ENCODE data around the gene KDM4D.
"Not testable (repeated sequence)": the region's sequence is repeated elsewhere in the genome, so short reads cannot be mapped to it uniquely, and the experiment has no call there.

KDM4D gene

DNA sequence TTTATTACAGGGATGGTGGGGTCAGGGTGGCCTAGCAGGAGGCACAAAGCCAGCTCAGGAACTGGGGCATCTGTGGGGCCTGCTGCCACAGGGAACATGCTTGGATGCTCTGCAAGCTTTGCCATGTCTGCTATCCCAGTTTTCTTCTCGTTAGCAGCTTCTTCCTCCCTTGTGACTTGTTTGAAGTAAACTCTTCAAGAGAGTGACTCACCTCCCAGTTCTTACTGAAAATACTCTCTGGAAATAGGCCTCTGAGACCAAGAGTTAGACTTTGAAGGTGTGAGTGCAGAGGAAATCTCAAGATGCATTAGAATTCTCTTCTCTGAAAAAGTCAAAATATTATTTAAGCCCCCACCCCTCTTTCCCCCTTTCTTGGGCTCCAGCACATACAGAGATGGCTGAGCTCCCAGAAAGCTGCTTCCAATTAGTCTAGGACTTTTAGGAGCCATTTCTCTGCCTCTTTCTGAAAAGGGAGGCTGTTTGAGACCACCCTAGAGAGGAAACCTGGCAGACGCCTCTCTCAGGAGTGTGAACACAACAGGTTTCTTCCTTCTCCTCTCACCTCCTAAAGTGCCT, 15.3 kb upstream of the KDM4D start:
- DNase-seq: no peak

DNA sequence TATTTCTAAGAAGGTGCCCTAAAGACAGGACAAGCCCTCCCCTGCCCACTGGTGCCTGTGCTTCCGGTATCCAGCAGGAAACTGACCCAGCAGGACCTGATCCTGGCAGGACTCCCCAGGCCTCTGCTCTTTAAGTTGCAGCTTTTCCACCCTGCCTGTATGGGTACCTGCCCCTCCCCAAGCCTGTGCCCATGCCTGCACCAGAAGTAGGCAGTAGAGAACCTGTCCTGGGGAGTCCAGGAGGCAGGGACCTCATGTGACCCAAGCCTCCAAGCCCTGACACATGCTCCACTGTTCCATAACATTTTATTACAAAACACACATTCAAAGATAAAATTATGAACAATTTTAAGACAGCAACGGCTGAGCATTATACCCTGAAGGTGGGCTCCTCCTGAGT, 14.3 kb upstream of the KDM4D start:
- no peak for DNase-seq

DNA sequence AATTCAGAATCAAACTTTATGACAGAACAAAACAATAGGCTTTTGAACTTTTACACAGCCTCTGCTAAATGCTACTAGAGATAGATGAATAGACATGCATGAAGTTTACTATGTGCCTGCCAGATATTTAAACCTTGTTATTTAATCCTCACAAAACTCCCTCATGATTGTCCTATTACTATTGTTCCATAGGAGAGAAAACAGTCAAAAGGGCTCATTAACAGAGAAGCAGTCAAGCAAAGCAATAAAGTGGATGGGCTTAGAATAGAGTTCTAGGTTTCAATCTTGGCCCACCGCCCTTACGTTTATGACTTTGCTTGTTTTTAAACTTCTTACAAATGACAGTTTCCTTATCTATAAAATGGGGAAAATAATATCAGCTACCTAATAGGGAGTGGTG, 13.0 kb upstream of the KDM4D start:
- no peak for DNase-seq

DNA sequence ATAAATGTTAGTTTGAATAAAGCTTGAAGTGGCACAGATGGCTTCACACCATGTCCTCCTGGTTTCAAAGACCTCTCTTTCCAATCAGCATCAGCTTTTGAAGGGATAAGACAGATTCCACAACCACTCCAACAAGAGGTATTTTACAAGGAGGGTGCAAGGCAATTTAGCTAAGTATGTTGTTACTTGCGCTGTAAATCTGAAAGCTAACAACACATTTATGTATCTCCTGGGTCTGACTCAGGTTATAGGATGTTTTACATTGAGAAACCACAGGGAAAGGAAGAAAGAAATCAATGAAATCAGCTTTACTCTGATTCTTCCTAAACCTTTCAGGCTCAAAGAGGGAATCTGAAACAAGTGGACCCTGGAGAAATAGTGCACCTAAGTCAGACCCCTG, 12.3 kb upstream of the KDM4D start:
- no peak for DNase-seq

DNA sequence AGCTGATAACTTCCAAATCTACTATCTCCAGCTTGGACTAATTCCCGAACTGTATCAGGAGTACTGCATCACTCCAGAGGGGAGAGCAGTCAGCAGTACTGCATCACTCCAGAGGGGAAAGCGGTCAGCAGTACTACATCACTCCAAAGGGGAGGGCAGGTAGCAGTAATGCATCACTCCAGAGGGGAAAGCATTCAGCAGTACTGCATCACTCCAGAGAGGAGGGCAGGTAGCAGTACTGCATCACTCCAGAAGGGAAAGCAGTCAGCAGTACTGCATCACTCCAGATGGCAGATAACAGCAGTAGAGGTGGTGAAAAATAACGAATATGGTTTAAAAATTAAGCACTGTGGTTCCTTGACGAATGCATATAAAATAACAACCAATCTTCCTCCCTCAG, 8.6 kb upstream of the KDM4D start:
- no peak for DNase-seq

DNA sequence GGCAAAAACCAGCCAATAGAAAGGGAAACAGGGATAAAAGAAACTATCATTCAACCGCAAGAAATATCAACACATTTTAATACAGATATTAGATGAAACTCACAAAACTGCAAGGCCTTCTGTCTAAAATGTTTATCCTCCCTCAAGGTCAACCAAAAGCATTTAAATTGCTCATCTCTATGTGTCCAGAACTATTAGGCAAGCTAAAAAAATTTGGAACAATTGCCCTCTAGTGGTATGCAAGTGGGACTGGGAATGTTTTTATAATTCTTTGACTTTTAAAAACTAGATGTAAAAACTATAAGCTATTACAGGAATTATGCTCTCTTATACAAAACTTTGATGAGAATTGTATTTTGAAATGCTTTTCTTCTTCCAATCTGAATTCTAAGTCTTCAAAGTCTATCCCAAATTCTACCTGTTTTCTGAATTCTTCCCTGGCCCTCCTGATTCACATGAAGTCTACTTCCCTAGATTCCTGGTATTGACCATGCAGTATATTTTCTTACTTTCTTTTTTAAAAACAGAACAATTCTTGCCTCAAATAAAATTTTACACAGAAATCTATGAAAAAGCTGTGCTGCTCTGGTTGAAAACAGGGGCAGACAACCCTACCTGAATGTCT, 5.1 kb upstream of the KDM4D start:
- no peak for DNase-seq

DNA sequence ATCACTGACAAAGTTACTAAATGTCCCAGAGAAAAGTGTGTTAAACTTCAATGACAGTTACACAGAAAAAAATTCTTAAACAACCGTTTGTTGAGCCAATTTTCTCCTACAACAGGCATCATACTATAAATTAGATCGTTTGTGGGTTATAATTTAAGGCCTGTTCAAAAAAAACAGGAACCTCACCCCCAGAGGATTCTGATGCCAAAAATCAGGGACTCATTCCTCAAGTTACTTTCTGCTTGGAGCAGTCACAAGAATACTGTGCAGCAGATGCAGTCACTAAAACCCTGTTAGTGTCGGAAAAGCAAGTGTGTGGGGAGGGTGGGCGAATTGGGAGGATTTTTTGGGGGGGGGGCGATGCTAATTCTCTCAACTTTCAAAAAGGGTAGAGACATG, 810 bp upstream of the KDM4D start:
- DNase-seq: no peak

DNA sequence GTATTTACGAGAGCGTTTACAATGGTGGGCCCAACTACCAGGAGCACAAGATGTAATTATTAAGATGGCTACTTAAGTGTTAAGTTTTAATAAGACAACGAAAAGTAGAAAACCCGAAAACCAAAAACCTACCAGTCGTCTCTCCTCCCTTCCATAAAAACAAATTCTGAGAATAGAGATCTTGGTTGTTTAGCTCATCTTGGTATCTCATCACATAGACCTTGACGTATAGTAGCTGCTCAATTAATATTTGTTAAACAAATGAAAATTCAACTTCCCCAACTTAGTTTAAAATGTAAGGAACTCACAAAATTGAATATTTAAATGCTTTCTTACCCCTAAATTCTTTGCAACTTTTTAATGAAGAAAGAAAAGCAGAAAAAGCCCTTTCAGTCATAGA, 669 bp downstream of the KDM4D start:
- no peak for DNase-seq

DNA sequence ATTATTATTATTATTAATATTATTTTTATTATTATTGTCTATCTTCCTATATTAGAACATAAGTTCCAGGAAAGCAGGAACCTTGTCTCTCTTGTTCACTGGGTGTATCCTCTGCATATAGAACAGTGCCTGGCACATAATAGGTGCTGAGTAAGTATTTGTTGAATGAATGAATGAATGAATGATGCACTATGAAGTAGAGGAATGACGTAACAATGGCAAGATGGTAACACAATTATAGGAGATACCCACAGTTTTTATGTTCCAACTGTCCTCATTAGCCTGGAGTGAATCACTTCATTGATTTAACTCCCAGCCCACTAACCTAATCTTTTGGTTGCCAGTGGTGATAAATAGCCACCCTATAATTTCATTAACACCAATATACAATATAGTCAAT, 2.1 kb downstream of the KDM4D start:
- DNase-seq: no peak

DNA sequence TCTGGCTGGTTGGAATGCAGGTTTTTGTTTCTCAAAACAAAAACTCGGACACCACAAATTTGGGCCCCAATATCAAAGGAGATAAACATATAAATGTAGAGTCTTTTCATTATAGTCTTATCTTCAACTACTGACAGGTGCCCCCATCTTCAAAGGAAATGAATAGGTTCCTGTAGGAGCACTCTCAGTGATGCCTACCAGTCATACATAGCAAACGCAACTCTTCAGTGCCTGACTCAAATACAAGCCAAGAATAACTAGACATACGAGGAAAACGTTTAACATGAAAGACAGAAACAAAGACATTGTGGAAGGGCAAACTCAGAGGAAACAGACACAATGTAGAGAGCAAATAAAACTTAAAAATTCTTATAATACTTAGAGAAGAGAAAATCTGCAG, 13.9 kb downstream of the KDM4D start:
- no peak for DNase-seq

DNA sequence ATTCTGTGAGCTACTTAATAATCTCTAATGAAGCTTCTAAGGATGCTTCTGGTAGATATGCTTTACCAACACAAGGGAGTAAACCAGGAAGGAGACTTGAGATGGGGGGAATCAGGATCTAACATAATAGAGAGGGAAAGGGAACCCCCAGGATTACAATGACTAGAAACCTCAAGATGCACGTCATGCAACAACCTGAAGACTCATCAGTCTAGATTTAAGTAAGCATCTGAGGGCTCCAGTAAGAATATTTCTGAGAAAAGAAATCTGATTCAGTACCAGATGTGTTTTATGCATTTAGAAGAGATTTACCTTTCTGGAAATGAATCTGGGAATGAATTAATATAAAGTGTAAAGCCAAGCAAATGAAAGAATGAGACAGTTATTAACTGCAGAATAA, 15.2 kb downstream of the KDM4D start:
- no peak for DNase-seq

DNA sequence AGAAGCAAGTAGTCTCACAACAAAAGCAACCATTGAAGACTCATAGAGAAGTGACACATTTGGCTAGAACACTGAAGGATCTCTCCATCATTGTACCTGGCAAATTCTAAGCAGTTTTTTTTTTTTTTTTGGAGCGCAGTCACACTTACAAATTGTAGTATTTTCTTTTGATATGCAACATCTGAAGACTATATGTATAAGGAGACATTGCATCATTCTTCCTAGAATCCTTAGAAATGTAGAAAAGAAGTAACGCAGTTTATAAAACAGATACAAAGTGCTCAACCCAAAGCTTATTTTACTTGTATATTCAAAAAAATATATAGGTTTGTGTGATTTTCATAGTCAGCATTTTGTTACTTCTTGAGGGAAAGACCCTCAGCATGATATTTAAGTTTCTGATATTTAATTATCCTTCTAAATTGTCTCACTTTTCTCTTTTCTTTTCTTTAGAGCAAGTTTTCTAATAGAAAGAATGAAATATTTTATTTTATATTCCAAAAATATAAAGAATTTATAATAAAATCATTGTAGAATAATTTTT, 20.0 kb downstream of the KDM4D start:
- DNase-seq: no peak

DNA sequence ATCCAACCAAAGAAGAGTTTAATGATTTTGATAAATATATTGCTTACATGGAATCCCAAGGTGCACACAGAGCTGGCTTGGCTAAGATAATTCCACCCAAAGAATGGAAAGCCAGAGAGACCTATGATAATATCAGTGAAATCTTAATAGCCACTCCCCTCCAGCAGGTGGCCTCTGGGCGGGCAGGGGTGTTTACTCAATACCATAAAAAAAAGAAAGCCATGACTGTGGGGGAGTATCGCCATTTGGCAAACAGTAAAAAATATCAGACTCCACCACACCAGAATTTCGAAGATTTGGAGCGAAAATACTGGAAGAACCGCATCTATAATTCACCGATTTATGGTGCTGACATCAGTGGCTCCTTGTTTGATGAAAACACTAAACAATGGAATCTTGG, 23.9 kb downstream of the KDM4D start:
- DNase-seq: no peak

DNA sequence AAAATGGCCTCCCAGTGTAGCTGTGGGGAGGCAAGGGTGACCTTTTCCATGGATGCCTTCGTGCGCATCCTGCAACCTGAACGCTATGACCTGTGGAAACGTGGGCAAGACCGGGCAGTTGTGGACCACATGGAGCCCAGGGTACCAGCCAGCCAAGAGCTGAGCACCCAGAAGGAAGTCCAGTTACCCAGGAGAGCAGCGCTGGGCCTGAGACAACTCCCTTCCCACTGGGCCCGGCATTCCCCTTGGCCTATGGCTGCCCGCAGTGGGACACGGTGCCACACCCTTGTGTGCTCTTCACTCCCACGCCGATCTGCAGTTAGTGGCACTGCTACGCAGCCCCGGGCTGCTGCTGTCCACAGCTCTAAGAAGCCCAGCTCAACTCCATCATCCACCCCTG, 24.8 kb downstream of the KDM4D start:
- no peak for DNase-seq

DNA sequence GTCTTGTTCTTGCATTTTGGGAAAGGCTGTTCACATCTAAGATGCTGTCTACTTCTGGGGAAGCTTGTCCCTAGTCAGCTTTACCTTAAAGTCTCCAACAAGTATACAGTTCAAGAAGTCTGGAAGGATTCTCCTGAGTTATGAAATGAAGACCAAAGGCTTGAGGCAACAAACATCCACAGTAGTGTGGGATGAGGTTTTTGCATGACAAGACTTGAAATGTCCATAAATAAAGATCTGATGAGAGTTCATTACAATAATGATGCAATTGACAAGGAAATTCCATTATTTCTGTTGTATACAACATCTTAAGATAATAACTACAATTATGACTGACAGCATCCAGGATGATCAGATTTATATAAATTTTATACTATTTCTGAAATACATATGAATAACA, 30.2 kb downstream of the KDM4D start:
- DNase-seq: no peak

DNA sequence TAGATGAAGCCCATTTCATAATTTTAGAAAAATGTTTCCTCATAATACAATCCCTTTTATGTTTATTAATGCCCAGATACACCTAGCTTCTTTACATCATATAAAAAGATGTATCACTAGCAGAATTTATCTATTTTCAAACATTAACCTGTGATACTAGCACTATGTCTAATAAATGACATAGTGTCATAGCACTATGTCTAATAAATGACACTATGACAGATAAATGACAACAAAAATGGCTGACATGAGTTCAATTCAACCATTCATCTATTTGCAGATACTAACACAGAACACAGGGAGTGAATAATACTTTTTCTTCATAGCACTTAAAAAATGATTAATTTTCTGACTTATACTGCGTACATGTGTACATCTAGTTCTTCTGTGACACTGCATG, 32.1 kb downstream of the KDM4D start:
- no peak for DNase-seq

DNA sequence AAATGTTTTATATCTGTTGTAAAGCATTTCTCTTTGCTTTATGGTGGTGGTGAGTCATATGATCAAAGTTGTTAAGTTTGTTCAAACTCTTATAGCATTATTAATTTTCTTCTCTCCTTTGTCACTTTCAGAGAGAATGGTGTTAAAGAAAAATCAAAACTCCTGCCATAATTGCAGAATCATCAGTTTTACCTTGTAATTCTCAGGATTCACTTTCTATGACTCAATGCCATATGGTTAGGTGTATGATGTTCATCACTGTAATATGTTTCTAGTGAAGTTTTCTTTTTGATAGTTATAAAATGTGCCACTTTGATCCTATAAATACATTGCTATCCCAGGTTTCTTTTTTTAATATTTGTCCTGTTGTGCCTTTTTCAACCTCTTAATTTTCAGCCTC, 37.9 kb downstream of the KDM4D start:
- DNase-seq: no peak

DNA sequence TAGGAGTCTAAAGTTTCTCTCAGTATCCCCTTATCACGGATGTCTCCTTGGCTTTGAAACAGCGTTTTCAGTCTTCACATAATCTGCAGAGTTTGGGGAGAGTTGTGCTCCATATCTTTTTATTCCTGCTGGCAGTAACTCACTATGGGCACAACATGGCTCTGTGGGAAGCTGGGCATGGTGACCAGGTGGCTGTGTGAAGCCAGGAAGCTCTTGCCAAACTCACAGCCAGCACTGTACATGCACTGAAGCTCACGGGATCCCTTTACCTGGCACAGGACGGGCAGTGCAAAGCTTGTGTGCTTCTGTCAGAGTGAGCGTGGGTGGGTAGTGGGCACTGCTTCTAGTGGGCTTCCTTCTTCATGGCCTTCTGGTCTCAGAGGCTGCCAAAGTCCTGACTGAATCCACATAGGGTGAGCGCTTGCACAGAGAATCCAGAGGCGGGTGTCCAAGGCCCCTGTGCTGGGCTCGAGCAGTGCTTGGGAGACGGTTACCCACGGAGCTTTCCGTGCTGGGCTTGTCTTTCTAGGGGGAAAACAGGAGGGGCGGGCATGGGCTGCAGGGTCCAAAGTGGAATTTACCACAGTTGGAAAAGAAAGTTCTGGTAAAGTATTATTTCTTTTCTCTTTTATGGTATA, 40.8 kb downstream of the KDM4D start:
- no peak for DNase-seq

DNA sequence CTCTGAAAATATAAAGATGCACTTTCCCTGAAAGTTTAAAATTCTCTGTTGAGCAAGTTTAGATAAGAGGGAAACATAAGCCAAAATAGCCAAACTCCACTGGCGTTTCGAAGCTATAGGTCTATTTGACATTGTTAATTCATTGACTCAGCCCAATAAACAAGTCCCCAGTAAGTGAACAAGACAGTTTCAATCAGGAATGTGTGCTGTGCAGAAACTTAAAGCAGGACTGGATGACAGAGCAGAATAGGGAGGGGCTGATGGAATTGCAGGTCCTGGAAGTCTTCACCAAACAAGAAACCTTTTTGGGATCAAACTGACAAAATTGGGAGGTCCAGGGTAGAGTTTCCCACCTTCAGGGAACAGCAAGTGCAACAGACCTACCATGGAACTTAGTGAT, 42.6 kb downstream of the KDM4D start:
- DNase-seq: no peak

DNA sequence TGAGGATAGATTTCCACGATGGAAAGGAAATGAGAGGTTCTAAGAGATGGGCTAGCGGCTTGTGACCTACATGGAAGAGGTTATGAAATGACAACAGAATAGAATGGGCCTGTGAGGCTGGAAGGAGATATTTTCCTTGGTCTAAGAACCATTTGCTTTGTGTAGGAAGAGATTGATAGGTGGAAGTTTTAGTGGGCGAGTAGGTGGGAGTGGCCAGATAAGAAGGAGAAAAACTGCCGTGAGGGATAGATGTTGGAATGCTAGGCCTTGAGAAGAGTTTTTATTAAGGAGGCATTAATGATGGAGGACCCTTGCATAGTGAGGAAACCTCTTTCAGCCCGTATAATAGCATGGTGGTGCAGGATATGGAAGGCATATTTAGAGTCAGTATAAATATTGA, 48.0 kb downstream of the KDM4D start:
- not testable (repeated sequence) for DNase-seq

DNA sequence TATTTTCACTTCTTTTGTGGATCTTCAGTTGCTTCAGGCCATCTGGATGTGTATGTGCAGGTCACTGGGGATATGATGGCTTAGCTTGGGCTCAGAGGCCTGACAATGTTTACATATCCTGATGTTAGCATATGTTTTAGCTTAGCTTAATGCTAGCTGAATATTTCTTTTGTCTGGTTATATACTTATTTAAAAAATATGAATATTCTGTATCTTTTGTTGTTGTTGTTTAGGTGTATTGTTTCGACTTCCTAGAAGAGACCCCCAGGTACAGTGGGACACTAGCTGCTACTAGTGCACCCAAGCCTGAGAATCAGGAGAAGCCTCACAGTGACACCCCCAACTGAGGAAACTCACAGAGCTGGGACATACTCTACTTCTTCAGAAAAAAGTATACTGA, 51.4 kb downstream of the KDM4D start, which contains the start of gene KDM4E:
KDM4E (plus strand) TSS at position 301 of the 400 bp plus-strand sequence. CDS start 300 bp downstream, outside the sequence.
- no peak for DNase-seq

DNA sequence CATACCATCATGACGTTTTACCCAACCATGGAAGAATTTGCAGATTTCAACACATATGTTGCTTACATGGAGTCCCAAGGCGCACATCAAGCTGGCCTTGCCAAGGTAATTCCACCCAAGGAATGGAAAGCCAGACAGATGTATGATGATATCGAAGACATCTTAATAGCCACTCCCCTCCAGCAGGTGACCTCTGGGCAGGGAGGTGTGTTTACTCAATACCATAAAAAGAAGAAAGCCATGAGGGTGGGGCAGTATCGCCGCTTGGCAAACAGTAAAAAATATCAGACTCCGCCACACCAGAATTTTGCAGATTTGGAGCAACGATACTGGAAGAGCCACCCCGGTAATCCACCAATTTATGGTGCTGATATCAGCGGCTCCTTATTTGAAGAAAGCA, 52.1 kb downstream of the KDM4D start:
- DNase-seq: not testable (repeated sequence)

DNA sequence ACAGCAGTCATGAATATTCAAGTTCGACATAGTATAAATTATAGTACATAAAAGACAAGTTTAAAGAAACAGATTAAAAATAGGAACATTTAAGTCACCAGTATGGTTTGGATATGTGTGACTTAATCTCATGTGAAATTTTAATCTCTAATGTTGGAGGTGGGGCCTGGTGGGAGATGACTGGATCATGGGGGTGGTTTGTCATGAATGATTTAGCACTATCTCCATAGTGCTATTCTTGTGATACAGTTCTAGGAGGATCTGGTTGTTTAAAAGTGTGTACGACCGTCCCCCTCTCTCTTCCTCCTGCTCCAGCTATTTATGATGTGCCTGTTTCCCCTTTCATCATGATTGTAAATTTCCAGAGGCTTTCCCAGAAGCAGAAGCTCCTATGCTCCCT, 54.8 kb downstream of the KDM4D start:
- DNase-seq: no peak

DNA sequence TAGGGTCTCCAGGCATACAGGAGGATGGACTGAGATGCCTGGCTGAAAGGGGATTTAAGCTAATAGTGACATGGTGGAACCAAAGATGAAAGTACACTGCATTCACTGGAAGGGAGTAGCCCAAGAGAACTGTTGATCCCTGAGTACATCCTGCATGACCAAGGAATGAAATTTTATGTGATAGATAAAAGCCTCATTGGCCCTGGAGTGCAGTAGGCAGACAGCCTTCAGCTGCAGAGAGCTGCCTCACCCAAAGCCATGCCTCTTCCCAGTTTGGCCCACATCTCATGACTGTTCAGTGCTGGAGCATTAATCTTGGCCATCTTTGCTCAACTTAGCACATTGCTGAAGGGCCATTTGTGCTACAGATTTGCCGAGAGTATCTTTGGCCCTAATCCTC, 59.5 kb downstream of the KDM4D start:
- no peak for DNase-seq

DNA sequence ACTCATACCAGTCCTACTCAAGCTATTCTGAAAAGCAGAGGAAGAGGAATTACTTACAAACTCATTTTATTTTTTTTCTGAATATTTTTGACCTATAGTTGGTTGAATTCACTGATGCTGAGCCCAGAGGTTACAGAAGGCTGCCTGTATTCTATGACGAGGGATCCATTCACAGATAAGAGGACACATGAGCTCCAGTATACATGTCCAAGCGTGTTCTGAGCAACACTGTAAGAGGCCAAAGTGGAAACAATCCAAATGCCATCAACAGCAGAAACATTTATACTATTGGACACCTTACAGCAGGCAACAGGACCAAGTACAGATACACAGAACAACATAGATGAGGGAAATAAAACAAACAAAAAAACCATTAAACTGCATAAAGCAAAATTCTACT, 61.8 kb downstream of the KDM4D start:
- no peak for DNase-seq
